ENCODE data around the gene NECTIN1.

The NECTIN1 gene

DNA sequence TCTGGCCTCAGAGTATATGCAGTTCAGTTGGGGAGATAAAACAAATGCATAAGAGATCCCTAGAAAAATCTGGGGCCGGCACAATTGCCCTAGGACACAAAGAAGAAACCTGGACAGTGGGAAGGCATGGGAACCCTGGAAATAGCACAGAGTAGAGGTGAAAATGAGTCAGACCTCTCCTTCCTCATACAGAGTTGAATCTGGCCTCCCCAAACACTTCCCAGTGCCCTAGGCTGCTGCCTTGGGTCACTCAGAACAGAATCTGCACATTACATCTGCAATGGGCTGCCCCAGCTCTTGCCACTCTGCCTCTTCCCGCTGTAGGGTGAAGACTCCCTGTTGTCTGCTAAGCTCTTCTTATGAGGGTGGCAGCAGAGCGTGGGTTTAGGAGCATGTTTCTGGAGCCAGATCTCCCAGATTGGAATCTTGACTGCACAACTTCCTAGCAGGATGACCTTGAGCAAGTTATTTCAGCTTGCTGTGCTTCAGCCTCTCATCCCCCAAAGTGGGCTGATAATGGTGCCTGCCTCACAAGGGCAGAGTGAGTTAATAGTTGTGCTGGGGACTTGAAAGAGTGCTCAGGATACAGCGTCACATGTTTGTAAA, 47.1 kb upstream of the NECTIN1 start:
- no peak overlapping the region for H3K4me3 ChIP-seq (ENCODE audit: low read depth, low read length)
- no peak for DNase-seq (ENCODE audit: low read depth)
- TF ChIP-seq, protein P1, sequence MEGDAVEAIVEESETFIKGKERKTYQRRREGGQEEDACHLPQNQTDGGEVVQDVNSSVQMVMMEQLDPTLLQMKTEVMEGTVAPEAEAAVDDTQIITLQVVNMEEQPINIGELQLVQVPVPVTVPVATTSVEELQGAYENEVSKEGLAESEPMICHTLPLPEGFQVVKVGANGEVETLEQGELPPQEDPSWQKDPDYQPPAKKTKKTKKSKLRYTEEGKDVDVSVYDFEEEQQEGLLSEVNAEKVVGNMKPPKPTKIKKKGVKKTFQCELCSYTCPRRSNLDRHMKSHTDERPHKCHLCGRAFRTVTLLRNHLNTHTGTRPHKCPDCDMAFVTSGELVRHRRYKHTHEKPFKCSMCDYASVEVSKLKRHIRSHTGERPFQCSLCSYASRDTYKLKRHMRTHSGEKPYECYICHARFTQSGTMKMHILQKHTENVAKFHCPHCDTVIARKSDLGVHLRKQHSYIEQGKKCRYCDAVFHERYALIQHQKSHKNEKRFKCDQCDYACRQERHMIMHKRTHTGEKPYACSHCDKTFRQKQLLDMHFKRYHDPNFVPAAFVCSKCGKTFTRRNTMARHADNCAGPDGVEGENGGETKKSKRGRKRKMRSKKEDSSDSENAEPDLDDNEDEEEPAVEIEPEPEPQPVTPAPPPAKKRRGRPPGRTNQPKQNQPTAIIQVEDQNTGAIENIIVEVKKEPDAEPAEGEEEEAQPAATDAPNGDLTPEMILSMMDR (IDR thresholded peaks at IDR 0.05; ENCODE audit: low read depth, low read length): no peak
- TF ChIP-seq, protein P2, sequence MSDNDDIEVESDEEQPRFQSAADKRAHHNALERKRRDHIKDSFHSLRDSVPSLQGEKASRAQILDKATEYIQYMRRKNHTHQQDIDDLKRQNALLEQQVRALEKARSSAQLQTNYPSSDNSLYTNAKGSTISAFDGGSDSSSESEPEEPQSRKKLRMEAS (IDR thresholded peaks at IDR 0.05; ENCODE audit: low read depth, low read length): no peak
- TF ChIP-seq POLR2A (IDR thresholded peaks at IDR 0.05; ENCODE audit: extremely low read depth, insufficient read length): no peak
- no peak for TF ChIP-seq MYC (IDR thresholded peaks at IDR 0.05; ENCODE audit: low read depth, low read length)

DNA sequence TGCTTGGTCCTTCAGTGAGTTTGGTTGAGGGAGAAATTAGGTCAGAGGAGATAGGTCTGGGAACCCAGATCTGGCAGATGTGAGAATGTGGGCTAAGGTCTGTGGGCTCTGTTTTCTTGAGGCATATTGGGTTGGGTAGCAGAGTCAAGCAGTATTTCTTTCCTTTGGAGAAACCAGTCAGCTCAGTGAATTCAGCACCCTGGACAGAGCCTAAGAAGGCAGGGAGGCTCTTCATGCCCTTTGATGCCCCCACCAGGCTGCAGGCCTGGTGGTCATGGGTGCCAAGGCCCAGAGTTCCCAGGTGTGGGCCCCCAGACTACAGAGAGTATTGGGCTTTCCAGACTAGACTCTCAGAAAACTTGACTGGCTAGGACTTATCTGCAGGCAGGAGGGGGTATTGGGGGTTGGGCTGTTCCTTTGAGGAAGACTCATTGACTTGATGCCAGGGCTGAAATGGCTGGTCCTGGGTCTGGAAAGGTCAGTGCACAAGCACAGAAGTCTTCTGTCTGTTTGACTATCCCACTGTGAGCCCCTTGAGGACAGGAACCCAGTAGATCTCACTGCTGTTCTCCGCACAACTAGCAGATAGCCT, 45.3 kb upstream of the NECTIN1 start:
- TF ChIP-seq, protein P2 (IDR thresholded peaks at IDR 0.05; ENCODE audit: low read depth, low read length): peak; percentile 10; the same call in 1 of the 2 replicates
- TF ChIP-seq, protein P1 (IDR thresholded peaks at IDR 0.05; ENCODE audit: low read depth, low read length): no peak
- DNase-seq (ENCODE audit: low read depth): peak; percentile 49
- H3K4me3 ChIP-seq (ENCODE audit: low read depth, low read length): no peak overlapping the region

DNA sequence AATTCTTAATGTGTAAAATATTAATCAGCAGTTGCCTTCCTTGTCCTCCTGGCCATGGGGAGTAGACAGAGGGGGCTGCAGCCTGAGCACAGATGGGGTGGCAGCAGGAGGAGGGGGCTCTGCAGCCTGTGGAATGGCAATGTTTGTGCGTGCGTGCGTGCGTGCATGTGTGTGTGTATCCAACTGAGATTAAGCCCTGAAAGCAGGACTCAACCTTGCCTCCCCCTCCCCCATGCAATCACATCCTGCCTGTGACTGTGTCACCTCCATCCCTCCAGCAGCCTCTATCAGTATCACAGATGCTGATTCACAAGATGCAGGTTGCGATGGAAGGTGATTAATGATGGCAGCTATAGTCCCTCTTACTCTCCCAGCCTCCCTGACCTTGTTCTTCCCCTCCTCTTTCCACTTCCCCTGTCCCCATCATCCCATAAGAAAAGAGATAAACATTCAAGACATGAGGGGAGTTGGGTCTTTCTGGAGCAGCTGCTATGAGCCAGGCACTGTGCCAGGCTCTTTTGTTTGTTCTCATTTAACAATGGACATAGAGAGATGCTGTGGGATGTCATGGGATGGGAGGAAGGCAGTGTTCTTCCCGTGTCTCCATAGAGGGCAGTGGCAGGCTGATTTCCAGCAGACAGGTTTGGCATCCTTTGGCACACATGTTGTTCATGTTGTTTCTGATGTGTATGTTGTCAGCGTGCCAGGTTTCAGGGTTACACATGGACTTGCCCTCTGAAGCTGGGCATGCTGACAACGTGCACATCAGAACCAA, 43.8 kb upstream of the NECTIN1 start:
- DNase-seq (ENCODE audit: low read depth): no peak
- TF ChIP-seq, protein P2 (IDR thresholded peaks at IDR 0.05; ENCODE audit: low read depth, low read length): no peak
- TF ChIP-seq, protein P1 (IDR thresholded peaks at IDR 0.05; ENCODE audit: low read depth, low read length): no peak
- no peak for TF ChIP-seq MYC (IDR thresholded peaks at IDR 0.05; ENCODE audit: low read depth, low read length)
- no peak for TF ChIP-seq POLR2A (IDR thresholded peaks at IDR 0.05; ENCODE audit: extremely low read depth, insufficient read length)
- no peak overlapping the region for H3K4me3 ChIP-seq (ENCODE audit: low read depth, low read length)

GRCh38 chr11:119772076-119772475, 43.1 kb upstream of the NECTIN1 start:
- no peak for DNase-seq (ENCODE audit: low read depth)
- TF ChIP-seq, protein P2 (IDR thresholded peaks at IDR 0.05; ENCODE audit: low read depth, low read length): no peak
- no peak for TF ChIP-seq POLR2A (IDR thresholded peaks at IDR 0.05; ENCODE audit: extremely low read depth, insufficient read length)
- TF ChIP-seq, protein P1 (IDR thresholded peaks at IDR 0.05; ENCODE audit: low read depth, low read length): no peak
- TF ChIP-seq MYC (IDR thresholded peaks at IDR 0.05; ENCODE audit: low read depth, low read length): no peak
- H3K4me3 ChIP-seq (ENCODE audit: low read depth, low read length): no peak overlapping the region

DNA sequence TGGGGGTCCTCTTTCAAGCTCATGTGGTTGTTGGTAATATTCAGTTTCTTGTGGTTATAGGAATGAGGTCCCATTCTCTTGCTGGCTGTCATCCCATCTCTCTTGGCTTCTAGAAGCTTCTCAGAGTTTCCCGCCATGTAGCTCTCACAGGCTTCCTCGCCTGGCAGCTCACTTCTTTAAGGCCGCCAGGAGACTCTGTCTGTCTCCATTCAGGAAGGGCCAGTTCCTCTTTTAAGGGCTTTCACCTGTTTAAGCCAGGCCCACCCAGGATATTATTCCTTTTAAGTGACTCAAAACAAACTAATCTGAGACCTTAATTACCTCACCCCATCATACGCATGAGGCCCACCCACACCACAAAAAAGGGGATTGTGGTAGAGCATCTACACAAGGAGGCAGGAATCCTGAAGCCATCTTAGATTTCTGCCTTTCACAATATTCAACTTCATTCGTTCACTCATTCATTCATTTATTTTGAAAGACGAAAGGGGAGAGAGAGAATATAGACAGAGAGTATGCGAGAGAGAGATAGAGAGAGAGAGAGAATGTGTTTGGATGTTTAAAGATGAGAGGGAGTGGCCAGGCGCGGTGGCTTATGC, 42.3 kb upstream of the NECTIN1 start:
- TF ChIP-seq, protein P2 (IDR thresholded peaks at IDR 0.05; ENCODE audit: low read depth, low read length): no peak
- no peak for TF ChIP-seq POLR2A (IDR thresholded peaks at IDR 0.05; ENCODE audit: extremely low read depth, insufficient read length)
- no peak for TF ChIP-seq MYC (IDR thresholded peaks at IDR 0.05; ENCODE audit: low read depth, low read length)
- TF ChIP-seq, protein P1 (IDR thresholded peaks at IDR 0.05; ENCODE audit: low read depth, low read length): no peak
- no peak for DNase-seq (ENCODE audit: low read depth)

More for the DNA sequence above, 42.3 kb upstream of the NECTIN1 start:
- H3K4me3 ChIP-seq (ENCODE audit: low read depth, low read length): no peak overlapping the region
